Effector CD4-positive, alpha-beta T cell (primary cell): ENCODE data around the gene SYTL3.

Experiments used
- DNase-seq: peaks from one replicate; pipeline ENCODE4 v3.0.0-alpha.2; 2020

SYTL3 gene

DNA sequence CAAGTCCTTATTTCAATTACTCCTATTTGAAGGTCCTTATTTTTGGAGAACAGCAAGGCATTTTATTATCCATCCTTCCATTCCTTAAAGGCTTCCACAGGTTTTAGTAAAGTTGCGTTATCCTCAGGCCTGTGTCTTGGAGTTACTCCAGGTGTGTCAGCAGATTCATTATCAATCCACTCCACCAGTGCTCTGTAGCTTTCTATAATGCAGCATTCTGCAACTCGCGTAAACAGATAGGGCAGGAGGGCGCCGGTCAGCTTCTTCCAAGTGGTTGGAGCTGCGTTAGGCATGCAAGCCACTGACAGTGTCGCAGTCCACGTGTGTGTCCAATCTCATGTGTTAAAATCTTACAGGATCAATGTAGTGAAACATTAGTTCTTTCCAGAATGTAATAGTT is 75.8 kb downstream of the SYTL3 start:
- DNase-seq, result no peak

DNA sequence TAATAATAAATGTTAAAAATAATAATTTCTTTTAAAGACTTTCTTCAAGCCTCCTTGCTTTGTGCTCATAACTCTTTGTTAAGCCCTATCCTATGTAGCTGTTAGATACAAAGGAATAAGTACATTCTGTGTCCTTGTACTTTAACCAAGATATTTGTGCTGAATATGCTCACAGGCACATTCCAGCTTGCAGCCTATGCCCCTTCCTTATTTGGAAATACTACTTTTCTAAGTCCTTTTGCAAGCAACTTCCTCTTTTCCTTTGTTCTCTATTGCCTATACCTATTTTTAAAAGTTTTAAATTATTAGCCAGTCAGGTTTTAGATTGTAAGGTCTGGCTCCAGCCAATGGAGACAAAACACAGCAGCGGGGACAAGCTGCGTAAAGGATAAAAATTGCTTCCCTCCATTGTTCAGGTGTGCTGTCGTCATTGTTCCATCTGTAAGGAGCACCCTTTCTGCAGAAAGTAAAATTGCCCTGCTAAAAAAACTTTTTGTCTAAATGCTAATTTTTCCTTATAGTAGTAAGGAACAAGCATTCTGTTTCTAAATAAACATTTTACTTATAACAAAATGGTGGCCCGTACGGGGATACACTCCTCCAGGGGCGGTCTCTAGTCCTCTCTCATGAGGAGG is 80.2 kb downstream of the SYTL3 start:
- DNase-seq, result no peak

DNA sequence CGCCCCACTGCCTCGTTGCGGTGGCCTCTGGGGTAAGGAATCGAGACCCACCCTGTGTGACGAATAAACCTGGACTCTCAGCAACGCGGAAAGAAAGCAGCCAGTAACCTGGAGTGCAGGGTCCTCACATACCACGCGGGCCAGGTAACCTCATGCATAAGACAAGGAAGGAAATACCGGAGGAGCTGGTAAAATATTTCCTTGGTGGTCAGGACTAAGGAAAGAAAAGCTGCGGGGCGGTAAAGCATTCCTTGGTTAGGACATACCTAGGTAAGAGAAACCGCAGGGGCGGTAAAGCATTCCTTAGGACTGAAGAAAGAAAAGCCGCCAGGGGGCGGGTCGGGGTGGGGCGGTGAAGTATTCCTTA is 80.7 kb downstream of the SYTL3 start:
- no peak for DNase-seq

DNA sequence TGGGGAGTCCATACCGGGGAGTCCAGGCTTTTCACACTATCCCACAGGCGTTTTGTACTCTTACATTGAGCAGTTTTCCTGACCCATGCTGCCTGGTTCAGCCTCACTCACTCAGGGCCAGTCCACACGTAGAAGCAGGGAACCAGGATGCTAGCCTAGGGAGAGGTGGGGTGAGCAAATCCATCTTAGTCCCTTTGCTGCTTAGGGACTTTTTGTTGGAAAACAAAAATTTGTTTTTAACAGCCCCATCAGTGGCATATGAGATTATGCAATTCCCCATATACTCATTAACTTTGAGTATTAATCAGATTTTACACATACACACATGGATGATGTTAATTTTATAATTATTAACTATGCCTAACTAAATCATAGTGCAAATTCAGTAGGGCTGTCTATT is 85.2 kb downstream of the SYTL3 start:
- DNase-seq, result no peak

DNA sequence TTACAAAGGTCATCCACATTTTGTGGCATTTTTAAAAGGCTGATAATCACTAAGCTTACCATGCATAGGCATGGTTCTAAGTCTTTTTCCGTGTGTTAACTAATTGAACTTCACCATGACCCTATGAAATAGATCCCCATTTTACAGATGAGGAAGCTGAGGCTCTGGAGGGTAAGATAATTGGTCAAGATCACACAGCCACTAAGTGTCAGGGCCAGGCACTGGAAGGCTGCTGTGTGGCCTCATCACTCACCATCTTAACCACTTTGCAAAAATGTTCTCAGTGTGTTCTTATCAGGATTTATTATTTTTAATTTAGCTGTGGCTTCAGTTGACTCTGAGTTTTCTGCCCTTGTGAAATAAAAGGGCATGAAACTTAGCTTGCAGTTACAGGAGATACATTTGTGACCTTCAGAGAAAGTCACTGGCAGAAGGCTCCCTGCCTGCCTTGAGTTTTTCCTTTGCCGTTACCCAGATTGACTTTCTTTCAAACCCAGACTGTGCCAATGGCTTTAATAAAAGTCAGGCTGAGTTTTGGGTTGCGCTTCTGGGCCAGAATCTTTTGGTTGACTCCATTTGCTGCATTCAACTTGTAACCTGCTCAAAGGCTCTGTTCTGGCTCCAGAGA is 87.3 kb downstream of the SYTL3 start:
- DNase-seq, result no peak

DNA sequence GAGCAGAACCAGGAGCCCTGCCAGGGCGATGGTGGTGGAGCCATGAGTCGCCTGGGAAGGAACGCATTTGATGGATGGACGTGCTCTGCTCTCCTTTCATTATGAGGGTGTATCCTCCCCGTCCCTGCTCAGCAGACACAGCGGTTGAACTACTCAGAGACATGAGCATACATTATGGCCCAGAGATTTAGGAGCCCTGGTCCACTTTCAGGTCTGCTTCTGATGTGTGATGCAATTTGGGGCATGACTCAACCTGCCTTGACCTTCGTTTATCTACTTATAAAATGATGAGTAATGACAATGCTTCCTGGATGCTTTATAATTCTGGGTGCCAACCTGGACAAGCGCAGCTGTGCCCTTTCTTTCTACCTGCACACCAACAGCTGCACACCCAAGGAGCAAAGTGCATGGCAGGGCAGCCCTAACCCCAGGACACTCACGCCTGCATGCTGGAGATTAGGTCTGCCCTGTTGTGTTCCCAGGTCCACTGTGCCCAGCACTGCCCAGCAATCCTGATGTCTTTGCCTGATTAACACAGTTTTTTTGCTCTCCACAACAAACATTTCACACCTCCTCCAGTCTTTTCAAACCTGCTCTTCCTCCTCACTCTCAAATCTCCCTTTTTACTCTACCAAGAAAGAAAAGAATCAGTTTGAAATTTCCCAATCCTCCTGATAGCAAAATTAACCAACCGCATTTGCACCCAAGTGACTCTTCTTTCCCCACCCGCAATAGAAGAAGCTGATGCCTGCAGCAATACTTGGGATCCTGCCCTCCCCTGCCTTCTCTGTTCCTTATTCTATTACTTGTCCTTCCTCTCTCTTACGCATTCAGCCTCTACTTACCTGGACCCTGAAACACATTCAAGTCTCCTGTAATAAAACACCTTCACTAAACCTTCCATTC is 88.1 kb downstream of the SYTL3 start:
- no peak for DNase-seq

DNA sequence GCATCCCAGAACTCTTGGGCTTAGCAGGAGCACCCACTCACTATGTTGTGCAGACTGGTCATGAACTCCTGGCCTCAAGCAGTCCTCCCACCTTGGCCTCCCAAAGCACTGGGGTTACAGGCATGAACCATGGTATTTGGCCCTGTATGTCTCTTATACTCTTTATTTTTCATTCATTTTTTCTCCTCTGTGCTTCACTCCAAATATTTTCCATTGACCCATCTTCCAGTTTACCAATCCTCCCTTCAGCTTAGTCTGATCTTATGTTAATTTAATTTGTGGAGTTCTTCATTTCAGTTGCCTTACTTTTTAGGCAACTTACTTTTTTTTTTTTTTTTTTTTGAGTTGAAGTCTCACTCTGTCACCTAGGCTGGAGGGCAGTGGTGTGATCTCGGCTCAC is 89.8 kb downstream of the SYTL3 start:
- DNase-seq, result no peak

DNA sequence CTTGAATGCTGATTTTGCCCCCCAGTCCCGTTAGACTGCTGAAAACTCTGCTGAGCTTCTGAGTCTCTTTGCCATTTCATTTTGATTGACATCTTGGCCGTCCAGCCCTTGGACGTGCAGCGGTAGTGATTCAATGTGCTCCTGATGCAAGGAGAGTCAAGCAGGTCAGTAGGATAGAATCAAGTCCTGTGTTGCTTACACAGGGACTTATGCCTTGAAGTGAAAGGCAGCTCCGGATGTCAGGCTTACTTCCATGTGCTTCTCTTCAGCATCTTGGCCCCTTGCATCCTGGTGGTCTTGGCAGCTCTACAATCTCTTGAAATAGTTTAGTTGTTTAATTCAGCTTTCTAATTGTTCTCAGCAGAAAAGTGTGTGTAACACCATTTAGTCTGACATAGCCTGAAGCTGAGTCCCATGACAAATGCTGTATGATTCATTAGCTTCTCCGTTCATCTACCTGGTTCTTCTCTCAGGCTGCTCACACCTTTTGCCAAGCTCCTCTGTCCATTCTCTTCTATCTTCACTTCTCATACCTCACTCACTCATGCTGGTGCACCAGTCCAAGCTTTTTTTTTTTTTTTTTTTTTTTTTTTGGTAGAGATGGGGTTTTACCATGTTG is 93.3 kb downstream of the SYTL3 start:
- no peak for DNase-seq

DNA sequence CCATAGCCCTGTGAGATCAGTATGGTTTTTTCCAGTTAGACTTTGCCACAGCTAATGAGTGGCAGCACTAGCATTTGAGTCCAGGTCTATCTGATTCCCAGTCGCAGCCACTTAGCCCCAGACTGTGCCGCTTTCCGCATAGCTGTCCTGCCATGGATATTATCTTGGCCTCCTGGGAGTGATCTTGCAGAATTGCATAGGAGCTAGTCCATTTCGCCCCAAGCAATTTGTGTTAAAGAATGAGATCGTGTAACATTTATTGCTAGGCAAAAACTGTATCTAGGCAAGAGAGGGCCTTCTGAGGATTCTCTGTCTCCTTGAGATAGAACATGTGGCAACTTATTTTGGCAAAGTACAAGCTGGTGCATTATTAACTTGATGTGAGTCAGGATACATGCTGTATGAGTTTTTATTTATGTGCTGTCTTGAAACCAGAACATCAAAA is 95.2 kb downstream of the SYTL3 start:
- DNase-seq, result no peak

DNA sequence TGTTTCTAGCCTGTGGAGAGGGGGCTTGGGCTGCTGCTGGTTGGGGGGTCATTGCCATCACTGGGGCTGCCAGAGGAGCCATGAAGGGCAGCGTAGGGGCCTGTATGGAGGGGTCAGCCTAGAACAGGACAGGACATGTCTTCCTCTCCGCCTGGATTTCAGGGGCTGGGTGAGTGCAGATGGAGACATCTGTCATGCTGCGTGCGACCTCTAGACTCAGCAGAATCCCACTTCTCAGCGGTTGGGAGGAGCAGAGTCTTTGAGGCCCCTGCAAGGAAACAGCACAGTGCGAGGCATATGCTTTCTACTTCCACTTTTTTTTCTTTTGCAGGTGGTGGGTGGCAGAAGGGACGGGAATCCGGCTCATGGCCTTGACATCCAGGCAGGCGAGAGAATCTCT is 101.4 kb downstream of the SYTL3 start:
- no peak for DNase-seq

DNA sequence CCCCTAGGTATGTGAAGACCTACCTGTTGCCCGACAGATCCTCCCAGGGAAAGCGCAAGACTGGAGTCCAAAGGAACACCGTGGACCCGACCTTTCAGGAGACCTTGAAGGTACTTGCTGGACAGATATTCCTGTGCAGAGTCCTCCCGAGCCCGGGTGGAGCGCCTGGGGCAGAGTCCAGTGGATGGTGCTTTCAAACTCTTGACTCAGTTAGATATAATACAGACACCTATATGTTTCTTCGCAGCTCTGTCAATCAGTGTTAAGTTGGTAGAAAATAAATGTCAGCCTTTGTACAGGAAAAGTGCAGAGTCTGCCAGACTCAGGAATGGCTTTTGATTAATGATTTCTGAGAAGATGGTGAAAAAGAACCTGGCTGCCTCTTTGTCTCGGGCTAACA is 102.1 kb downstream of the SYTL3 start:
- no peak for DNase-seq

DNA sequence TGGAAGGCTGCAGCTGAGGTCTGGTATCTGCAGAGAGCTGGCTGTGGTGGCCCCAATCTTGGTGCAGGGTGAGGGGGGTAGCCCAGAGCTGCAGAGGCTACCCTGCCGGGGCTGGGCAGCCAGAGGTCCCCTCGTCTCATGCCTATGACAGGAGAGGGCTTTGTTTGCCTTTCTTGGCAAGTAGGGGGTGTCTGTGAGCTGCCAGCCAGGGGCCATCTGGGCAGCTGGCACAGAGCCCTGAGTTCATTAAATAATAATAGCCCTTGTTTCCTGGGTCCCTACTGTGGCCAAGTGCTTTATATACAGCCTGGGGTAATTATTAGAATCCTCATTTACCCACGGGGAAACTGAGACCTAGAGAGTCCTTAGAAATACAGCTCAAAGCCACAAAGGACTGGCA is 102.8 kb downstream of the SYTL3 start:
- no peak for DNase-seq

DNA sequence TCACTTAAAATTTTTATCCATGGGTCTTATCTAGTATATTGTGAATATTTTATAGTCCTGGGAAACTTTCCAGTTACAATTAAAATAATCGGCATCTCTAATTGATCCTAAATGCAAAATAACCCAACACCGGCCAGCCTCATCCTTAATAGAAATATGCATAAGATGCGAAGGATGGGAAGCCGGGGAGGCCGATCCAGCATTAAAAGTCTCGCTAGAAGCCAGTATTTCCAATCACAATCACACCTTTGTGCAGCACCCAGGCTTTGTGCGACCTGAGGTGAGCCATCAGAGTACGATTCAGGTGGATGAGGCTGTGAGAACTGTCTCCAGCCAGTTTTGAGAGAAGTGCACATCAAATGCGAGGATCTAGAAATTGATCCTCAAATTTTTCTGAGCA is 104.0 kb downstream of the SYTL3 start:
- no peak for DNase-seq

DNA sequence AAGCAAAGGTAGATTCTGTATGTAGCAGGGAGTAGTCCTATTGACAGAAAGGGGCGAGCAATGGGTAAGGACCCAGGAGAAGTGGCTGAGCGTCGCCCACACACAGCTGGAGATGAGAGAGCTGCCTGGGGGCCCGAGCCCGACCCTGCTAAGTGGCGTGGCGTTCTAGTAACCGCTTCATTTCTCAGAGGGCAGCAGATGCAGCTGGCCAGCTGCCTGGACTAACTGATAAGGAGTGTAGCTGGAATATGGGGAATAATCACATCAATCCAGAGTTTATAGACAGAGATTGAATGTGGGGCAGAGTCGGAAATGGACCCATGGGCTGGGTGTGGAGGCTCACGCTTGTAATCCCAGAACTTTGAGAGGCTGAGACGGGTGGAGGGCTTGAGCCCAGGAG is 104.9 kb downstream of the SYTL3 start:
- no peak for DNase-seq

DNA sequence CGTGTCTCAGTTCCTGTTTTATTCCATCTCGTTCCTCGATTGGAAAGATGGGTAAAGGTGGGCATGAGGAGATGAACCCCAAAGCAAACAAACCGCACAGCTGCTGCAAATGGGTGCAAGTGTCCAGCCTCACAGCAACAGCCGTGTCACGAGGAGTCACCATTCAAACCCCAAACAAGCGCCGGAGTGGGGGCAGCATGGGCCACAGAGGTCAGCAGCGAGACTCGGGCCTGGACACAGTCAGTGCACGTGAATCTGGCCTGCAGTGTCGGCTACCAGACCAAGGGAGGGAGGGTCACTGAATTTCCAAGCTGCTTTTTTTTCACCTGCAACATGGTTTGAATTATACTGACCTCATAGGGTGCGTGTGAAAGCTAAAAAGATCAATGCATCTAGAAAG is 105.8 kb downstream of the SYTL3 start:
- DNase-seq, result no peak

DNA sequence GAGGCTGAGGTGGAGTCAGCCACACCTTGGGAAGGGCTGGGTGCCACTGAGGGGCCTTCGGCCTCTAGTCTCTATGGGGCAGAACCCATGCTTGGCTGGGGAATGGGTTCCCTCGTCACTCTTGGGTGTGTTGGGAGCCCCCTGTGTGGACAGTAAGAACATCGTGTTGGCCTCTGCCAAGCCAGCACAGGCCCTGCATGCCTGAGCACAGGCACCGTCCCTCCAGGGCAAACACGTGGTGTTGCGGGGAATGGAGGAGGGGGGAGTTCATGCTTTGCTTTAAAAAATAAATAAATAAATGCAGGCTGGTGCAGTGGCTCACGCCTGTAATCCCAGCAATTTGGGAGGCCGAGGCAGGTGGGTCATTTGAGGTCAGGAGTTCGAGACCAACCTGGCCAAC is 106.3 kb downstream of the SYTL3 start:
- DNase-seq, result no peak

DNA sequence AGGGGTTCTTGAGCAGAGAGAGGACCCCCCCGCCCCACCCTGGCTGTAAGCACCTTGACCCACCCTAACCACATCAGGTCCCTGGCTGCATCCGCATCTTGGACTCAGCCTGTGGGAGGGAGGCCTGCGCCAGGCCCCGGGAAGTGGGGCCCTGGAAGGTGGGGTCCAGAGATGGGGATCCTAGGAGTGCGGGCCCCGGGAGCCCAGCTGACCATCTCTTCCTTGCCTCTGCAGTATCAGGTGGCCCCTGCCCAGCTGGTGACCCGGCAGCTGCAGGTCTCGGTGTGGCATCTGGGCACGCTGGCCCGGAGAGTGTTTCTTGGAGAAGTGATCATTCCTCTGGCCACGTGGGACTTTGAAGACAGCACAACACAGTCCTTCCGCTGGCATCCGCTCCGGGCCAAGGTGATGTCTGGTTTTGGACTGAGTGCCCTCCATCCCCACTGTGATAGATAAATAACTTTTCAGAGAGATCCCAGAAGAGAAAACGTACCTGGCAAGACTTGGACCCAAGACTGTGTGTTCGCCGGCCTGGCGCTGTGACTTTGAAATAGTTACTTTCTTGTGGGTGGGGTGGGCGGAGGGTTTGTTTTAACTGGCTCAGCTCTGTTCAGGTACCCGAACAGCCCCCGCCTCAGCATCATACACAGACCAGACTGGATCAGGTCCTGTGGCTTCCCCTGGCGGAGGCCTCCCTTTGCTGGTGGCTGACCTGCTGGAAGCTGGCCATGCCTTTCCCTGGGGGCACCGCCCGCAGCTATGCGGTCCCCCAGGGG is 107.3 kb downstream of the SYTL3 start:
- no peak for DNase-seq

DNA sequence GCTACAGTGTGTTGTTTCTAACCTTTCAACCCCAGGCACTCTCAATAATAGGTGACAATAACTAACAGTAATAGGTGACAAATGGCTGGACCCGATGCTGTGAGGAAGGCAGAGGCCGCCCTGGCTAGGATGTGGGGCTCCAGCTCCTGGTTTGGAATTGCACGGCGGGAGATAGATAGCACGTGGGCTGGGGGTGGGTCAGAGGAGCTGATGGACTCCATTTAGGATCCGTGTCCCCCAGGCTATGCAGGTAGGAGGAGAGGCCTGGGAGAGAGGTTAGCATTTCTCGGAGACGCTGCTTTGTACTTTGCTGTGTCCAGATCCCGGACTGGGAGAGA is 107.9 kb downstream of the SYTL3 start:
- DNase-seq, result no peak

DNA sequence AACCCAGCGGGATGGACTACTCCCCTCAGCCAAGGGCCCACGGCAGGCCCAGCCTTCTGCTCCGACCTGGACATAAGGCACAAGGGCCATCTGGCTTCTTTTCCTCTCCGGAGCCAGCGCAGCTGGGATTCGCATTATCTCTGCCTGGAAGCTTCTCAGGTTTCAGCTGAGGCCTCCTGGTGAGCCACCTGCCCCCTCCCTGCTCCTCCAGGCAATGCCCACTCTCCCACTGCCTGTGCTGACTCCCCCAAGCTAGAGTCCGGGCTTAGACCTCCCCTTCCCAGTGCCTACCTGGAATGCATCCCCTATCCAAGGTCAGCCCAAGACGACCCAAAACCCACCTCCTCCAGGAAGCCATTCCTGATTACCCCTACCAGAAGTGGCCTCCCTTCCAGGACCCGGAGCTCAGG is 108.6 kb downstream of the SYTL3 start:
- no peak for DNase-seq

DNA sequence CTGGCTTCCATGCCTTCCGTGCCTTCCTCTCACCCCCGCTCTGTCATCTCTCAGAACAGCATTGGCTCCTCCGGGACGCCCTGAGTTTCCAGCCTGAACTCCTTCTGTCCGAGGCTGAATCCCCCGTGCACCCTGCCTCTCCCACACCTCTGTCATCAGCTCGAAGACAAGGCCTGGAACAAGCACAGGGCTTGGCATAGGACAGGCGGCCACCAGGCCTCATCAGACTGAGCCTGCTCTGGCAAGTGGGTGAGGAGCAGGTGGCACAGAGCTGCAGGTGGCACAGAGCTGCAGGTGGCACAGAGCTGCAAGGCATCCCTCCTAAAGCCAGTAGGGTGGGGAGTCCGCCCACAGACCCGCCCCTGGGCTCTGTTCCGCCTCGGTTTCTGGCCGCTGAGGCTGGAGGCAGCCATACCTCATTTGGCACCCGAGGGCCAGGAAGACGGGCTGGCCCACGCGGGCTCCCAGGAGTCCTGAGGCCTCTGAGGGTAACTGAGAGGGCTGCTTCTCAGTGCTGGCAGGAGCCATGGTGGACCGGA is 109.2 kb downstream of the SYTL3 start:
- DNase-seq, result no peak

DNA sequence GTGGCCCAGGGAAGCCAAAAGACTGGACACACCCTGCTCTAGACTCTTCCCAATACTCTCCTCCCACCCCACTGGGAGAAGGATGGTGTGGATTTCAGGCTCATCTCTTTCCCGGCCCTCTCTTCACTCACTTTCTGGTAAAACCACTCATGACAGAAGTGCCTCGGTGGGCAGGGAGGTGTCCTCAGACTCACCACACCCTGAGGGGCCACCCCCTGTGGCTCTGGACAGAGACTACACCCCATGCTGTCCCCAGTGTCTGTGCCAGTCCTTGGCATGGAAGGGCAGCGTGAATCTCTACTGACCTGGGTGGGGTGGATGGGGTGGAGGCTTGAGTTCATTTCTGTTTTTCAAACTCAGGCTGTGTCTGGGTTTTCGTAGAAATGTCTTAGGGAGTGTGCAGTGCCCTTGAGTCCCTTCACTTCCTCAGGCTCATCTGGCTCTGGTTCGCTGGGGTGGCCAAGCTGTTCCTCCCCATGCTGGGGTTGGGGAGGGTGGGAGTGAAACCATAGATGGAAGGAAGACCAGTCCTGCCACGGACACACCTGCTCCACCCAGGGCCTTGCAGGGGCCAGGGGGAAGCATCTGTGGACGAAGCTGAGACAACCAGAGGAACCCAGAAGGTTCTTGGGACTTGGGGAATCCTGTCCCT is 110.2 kb downstream of the SYTL3 start:
- no peak for DNase-seq

DNA sequence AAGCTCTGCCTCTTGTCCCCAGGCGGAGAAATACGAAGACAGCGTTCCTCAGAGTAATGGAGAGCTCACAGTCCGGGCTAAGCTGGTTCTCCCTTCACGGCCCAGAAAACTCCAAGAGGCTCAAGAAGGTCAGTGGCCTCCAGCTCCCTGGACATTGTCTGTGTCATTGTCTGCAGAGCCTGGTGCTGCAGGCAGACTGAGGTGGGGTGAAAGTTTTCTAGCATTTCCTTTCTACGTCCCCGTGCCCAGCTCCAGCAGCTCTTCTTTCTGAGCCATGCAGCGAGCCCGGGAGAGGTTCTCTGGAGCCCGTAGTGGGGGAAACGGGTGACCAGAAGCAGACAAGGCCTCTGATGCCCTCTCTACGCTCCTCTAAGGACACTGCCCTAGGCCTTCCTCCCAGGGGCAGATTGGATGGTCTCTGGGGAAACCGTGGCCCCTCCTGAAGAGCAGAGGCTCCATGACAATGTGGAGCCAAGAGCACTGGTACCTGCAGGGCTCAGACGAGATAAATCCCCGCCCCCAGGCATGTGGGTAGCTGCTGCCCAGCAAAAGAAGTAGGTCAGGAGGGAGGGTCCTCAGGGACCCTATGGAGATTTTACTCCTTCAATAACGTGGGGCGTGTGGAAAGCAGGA is 110.9 kb downstream of the SYTL3 start:
- DNase-seq, result no peak
